Measurements from ENCODE around the gene KCP.

The KCP gene

DNA sequence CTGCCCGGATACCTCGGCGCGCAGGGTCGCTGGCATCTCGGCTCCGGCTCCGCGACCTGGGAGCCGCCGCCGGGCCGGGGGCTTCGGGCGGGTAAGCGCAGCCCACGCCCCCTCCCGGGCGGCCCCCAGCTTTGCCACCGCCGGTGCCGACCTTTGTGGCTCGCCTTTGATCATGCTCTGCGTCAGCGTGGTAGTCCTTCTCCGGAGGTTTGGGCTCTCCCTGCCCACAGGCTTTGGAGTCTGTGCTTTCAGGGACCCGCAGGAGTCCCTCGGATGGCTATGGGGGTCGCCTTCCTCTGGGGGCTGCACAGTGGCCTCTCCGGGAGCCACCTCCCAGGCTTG lies 40.6 kb downstream of the KCP start:
- H3K9me3 ChIP-seq (ENCODE audit: control extremely low read depth in 1 of 5, control insufficient read depth in 4 of 5, insufficient read depth in 2 of 5, low read depth in 1 of 5, low read length in 4 of 5), result no peaks in the 10 kb centered on the region
- H3K27me3 ChIP-seq (replicated peaks in 2 of 5; ENCODE audit: control insufficient read depth in 4 of 5, insufficient read depth in 5 of 5, low read length in 4 of 5), result peaks cover 0 to 13% (median 2%) of the 10 kb centered on the region in 5 experiments
- peaks cover 0 to 19% (median 11%) of the 10 kb centered on the region in 4 experiments for H3K36me3 ChIP-seq (ENCODE audit: control insufficient read depth in 4 of 4, insufficient read depth in 4 of 4, low read length in 3 of 4)
- ChIA-PET CTCF (interaction anchor here (0.9 to 2.6 kb wide), 2 partner anchors 10 to 16 kb away, joined by 4 to 9 read pairs; no protein-coding TSS in a partner anchor), POLR2A (no interaction called here)
- H3K4me3 ChIP-seq (ENCODE audit: control insufficient read depth in 1 of 7, extremely low read depth in 1 of 7, insufficient read depth in 4 of 7, low read depth in 2 of 7, low read length in 6 of 7), result peak overlapping the region; percentile 46 to 80 (median 56)
- no peak for DNase-seq
- H3K4me1 ChIP-seq (ENCODE audit: control extremely low read depth in 1 of 4, control insufficient read depth in 4 of 4, insufficient read depth in 4 of 4, low read length in 3 of 4), result peaks cover 0 to 22% (median 19%) of the 10 kb centered on the region in 4 experiments
- 5% methylated on average over 28 of the region's 30 CpGs for WGBS (ENCODE audit: insufficient coverage)
- no peak overlapping the region for H3K27ac ChIP-seq (ENCODE audit: insufficient read depth in 1 of 2, low read depth in 1 of 2, low read length in 2 of 2, poor library complexity in 1 of 2, severe bottlenecking in 2 of 2)

- POLR2A ChIA-PET, result no interaction called here
- peaks cover 0 to 23% (median 13%) of the 10 kb centered on the region in 4 experiments for H3K36me3 ChIP-seq (ENCODE audit: control insufficient read depth in 4 of 4, insufficient read depth in 4 of 4, low read length in 3 of 4)
- CTCF ChIA-PET, result interaction anchor here (1.0 to 4.6 kb wide), 4 partner anchors 10 to 17 kb away, joined by 4 to 47 read pairs (median 8); no protein-coding TSS in a partner anchor
- peak in 2 of 3 donors; percentile 69 to 79 for DNase-seq
- peaks cover 0 to 13% (median 2%) of the 10 kb centered on the region in 5 experiments for H3K27me3 ChIP-seq (replicated peaks in 2 of 5; ENCODE audit: control insufficient read depth in 4 of 5, insufficient read depth in 5 of 5, low read length in 4 of 5)
- H3K9me3 ChIP-seq (ENCODE audit: control extremely low read depth in 1 of 5, control insufficient read depth in 4 of 5, insufficient read depth in 2 of 5, low read depth in 1 of 5, low read length in 4 of 5), result no peaks in the 10 kb centered on the region
- under 1% methylated on average over 76 of the region's 86 CpGs for WGBS (ENCODE audit: insufficient coverage)
- H3K27ac ChIP-seq (ENCODE audit: insufficient read depth in 1 of 2, low read depth in 1 of 2, low read length in 2 of 2, poor library complexity in 1 of 2, severe bottlenecking in 2 of 2), result no peak overlapping the region
- H3K4me1 ChIP-seq (ENCODE audit: control extremely low read depth in 1 of 4, control insufficient read depth in 4 of 4, insufficient read depth in 4 of 4, low read length in 3 of 4), result peaks cover 0 to 22% (median 20%) of the 10 kb centered on the region in 4 experiments
- peak overlapping the region; percentile 46 to 80 (median 56) for H3K4me3 ChIP-seq (ENCODE audit: control insufficient read depth in 1 of 7, extremely low read depth in 1 of 7, insufficient read depth in 4 of 7, low read depth in 2 of 7, low read length in 6 of 7)
Measured at GRCh38 chr7:128869138-128869943, 41.2 kb downstream of the KCP start.

GRCh38 chr7:128868624-128869137 lies 41.8 kb downstream of the KCP start:
- Histone ChIP-seq H3K27ac (ENCODE audit: insufficient read depth in 1 of 2, low read depth in 1 of 2, low read length in 2 of 2, poor library complexity in 1 of 2, severe bottlenecking in 2 of 2) (no peak overlapping the region), H3K4me3 (ENCODE audit: control insufficient read depth in 1 of 7, extremely low read depth in 1 of 7, insufficient read depth in 4 of 7, low read depth in 2 of 7, low read length in 6 of 7) (peak overlapping the region; percentile 46 to 80 (median 56)), H3K9me3 (ENCODE audit: control extremely low read depth in 1 of 5, control insufficient read depth in 4 of 5, insufficient read depth in 2 of 5, low read depth in 1 of 5, low read length in 4 of 5) (no peaks in the 10 kb centered on the region), H3K27me3 (replicated peaks in 2 of 5; ENCODE audit: control insufficient read depth in 4 of 5, insufficient read depth in 5 of 5, low read length in 4 of 5) (peaks cover 0 to 13% (median 2%) of the 10 kb centered on the region in 5 experiments), H3K4me1 (ENCODE audit: control extremely low read depth in 1 of 4, control insufficient read depth in 4 of 4, insufficient read depth in 4 of 4, low read length in 3 of 4) (peaks cover 0 to 28% (median 25%) of the 10 kb centered on the region in 4 experiments), H3K36me3 (ENCODE audit: control insufficient read depth in 4 of 4, insufficient read depth in 4 of 4, low read length in 3 of 4) (peaks cover 0 to 23% (median 13%) of the 10 kb centered on the region in 4 experiments)
- ChIA-PET CTCF (interaction anchor here (1.0 to 4.6 kb wide), 4 partner anchors 9 to 26 kb away, joined by 4 to 47 read pairs (median 8); no protein-coding TSS in a partner anchor), POLR2A (no interaction called here)
- no peak for DNase-seq
- 44% methylated on average over 11 of the region's 13 CpGs for WGBS (ENCODE audit: insufficient coverage)

DNA sequence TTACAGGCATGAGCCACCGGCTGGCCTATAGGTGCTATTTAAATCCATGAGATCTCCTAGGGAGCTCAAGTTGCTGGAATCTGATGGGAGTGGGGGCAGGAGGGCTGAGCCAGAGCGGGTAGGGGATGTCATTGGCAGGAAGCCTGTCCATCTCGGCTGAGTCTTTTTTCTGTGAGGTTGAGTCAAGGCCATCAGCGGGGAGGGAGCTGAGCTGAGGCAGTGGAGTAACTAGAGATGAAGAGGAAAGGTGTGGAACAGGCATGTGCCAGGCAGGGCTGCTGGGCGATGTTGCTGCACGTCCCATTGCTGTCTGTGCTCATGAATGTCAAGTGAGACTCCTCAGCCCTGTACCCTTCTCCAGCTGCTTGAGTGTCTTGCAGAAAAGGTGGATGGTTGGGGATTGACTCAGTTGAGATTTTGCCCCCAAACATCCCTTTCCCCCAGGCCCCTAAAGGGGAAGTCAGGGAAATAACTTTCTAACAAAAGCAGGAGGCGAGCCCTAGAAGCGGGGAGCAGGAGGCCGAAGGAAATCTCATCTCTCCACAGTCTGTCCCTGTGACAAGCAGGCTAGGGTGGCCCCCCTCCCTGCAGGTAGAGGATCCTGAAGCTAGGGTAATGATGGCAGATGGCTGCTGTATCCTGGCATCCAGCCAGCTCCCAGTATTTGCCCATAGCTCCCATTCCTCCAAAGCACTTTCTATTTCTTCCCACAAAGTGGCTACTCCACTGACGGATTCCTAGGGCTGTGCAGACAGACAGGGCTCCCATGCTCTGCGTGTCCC lies 42.5 kb downstream of the KCP start:
- POLR2A ChIA-PET, result no interaction called here
- WGBS (ENCODE audit: insufficient coverage), result 90% methylated on average over 7 of the region's 11 CpGs
- H3K4me3 ChIP-seq (ENCODE audit: control insufficient read depth in 1 of 7, extremely low read depth in 1 of 7, insufficient read depth in 4 of 7, low read depth in 2 of 7, low read length in 6 of 7), result no peak overlapping the region
- no peak for DNase-seq
- no peaks in the 10 kb centered on the region for H3K9me3 ChIP-seq (ENCODE audit: control extremely low read depth in 1 of 5, control insufficient read depth in 4 of 5, insufficient read depth in 2 of 5, low read depth in 1 of 5, low read length in 4 of 5)
- peaks cover 0 to 34% (median 29%) of the 10 kb centered on the region in 4 experiments for H3K4me1 ChIP-seq (ENCODE audit: control extremely low read depth in 1 of 4, control insufficient read depth in 4 of 4, insufficient read depth in 4 of 4, low read length in 3 of 4)
- peaks cover 0 to 13% (median 2%) of the 10 kb centered on the region in 5 experiments for H3K27me3 ChIP-seq (replicated peaks in 2 of 5; ENCODE audit: control insufficient read depth in 4 of 5, insufficient read depth in 5 of 5, low read length in 4 of 5)
- CTCF ChIA-PET, result interaction anchor here (1.6 to 4.6 kb wide), 2 partner anchors 14 to 25 kb away, joined by 9 to 47 read pairs; no protein-coding TSS in a partner anchor
- H3K27ac ChIP-seq (ENCODE audit: insufficient read depth in 1 of 2, low read depth in 1 of 2, low read length in 2 of 2, poor library complexity in 1 of 2, severe bottlenecking in 2 of 2), result no peak overlapping the region
- H3K36me3 ChIP-seq (ENCODE audit: control insufficient read depth in 4 of 4, insufficient read depth in 4 of 4, low read length in 3 of 4), result peaks cover 0 to 23% (median 13%) of the 10 kb centered on the region in 4 experiments

DNA sequence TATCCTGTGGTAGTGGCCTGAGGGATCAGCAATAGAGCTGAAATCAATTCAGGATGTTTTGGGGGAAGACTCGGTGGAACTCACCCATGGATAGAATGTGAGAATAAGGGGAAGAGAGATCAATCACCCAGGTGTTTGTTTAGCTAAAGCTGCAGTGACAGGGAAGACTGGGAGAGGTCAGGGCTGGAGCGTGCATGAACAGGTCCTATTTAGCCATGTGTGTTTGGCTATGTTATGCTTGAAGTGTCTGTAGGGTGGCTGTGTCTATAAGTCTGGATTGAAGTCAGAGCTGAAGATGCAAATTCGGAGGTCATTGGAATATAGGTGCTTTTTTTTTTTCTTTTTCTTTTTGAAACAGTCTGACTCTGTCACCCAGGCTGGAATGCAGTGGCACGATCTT lies 43.3 kb downstream of the KCP start:
- peaks cover 0 to 23% (median 13%) of the 10 kb centered on the region in 4 experiments for H3K36me3 ChIP-seq (ENCODE audit: control insufficient read depth in 4 of 4, insufficient read depth in 4 of 4, low read length in 3 of 4)
- no peak for DNase-seq

DNA sequence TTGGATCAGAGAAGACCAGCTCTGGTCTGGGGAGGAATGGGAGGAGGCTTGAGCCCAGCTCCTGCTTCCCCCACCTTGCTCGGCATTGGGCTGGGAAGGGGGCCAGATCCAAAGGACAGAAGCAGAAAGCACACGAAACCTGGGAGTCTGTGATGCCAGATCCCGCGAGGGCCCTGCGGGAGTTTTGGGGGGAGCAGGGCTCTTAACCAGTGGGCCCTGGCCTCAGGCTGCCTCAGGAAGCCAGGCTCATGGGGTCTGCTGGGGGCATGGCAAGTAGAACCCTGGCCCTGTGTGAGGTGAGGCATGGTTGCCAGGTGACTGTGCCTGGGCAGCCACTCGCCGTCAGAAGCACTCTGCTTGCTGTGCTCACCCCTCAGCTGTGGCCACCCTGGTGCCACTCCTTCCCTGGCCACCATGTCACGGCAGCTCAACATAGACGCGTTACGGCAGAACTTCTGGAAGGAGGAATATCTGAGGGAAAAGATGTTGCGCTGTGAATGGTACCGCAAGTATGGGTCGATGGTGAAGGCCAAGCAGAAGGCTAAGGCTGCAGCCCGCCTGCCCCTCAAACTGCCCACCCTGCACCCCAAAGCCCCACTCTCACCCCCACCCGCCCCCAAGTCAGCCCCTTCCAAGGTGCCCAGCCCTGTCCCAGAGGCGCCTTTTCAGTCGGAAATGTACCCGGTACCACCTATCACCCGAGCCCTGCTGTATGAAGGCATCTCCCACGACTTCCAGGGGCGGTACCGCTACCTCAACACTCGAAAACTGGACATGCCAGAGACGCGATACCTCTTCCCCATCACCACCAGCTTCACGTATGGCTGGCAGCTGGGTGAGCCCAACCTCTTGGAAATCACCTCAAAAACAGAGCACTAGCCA lies 44.3 kb downstream of the KCP start:
- Histone ChIP-seq H3K36me3 (ENCODE audit: control insufficient read depth in 4 of 4, insufficient read depth in 4 of 4, low read length in 3 of 4) (peaks cover 0 to 23% (median 13%) of the 10 kb centered on the region in 4 experiments), H3K27ac (ENCODE audit: insufficient read depth in 1 of 2, low read depth in 1 of 2, low read length in 2 of 2, poor library complexity in 1 of 2, severe bottlenecking in 2 of 2) (no peak overlapping the region), H3K9me3 (ENCODE audit: control extremely low read depth in 1 of 5, control insufficient read depth in 4 of 5, insufficient read depth in 2 of 5, low read depth in 1 of 5, low read length in 4 of 5) (no peaks in the 10 kb centered on the region), H3K4me3 (ENCODE audit: control insufficient read depth in 1 of 7, extremely low read depth in 1 of 7, insufficient read depth in 4 of 7, low read depth in 2 of 7, low read length in 6 of 7) (no peak overlapping the region), H3K27me3 (replicated peaks in 2 of 5; ENCODE audit: control insufficient read depth in 4 of 5, insufficient read depth in 5 of 5, low read length in 4 of 5) (peaks cover 0 to 13% (median 2%) of the 10 kb centered on the region in 5 experiments), H3K4me1 (ENCODE audit: control extremely low read depth in 1 of 4, control insufficient read depth in 4 of 4, insufficient read depth in 4 of 4, low read length in 3 of 4) (peaks cover 3 to 40% (median 35%) of the 10 kb centered on the region in 4 experiments)
- ChIA-PET CTCF (interaction anchor here (4.6 kb wide), 1 partner anchor 16 kb away, joined by 47 read pairs; no protein-coding TSS in a partner anchor), POLR2A (no interaction called here)
- no peak for DNase-seq
- WGBS (ENCODE audit: insufficient coverage), result 96% methylated on average over 20 of the region's 27 CpGs

More for the DNA sequence above, 43.3 kb downstream of the KCP start:
- Histone ChIP-seq H3K4me3 (ENCODE audit: control insufficient read depth in 1 of 7, extremely low read depth in 1 of 7, insufficient read depth in 4 of 7, low read depth in 2 of 7, low read length in 6 of 7) (no peak overlapping the region), H3K4me1 (ENCODE audit: control extremely low read depth in 1 of 4, control insufficient read depth in 4 of 4, insufficient read depth in 4 of 4, low read length in 3 of 4) (peaks cover under 1 to 36% (median 32%) of the 10 kb centered on the region in 4 experiments), H3K27me3 (replicated peaks in 2 of 5; ENCODE audit: control insufficient read depth in 4 of 5, insufficient read depth in 5 of 5, low read length in 4 of 5) (peaks cover 0 to 13% (median 2%) of the 10 kb centered on the region in 5 experiments), H3K27ac (ENCODE audit: insufficient read depth in 1 of 2, low read depth in 1 of 2, low read length in 2 of 2, poor library complexity in 1 of 2, severe bottlenecking in 2 of 2) (no peak overlapping the region), H3K9me3 (ENCODE audit: control extremely low read depth in 1 of 5, control insufficient read depth in 4 of 5, insufficient read depth in 2 of 5, low read depth in 1 of 5, low read length in 4 of 5) (no peaks in the 10 kb centered on the region)
- CTCF ChIA-PET, result interaction anchor here (1.6 to 4.6 kb wide), 2 partner anchors 15 to 25 kb away, joined by 9 to 47 read pairs; no protein-coding TSS in a partner anchor
- POLR2A ChIA-PET, result no interaction called here
- WGBS (ENCODE audit: insufficient coverage), result 92% methylated on average over 3 of the region's 4 CpGs
